ENCODE results near the gene PML. TPM values are rescaled to one million over a fixed set of nuclear protein-coding genes. Genes with fewer than 3 reads are reported as not detected.
A peak's percentile ranks its signal among the peaks of the same experiment; 100 is the strongest.

The PML gene
- total RNA-seq, 1 donor from 2014 or later, result 15.3 TPM

GRCh38 chr15:73955861-73956742 is 38.4 kb upstream of the PML start:
- peaks cover 8% of the 10 kb centered on the region for H3K4me1 ChIP-seq
- no peak overlapping the region for H2AFZ ChIP-seq (replicated peaks)
- no peak for TF ChIP-seq CTCF (IDR thresholded peaks at IDR 0.05)
- TF ChIP-seq EZH2phosphoT487 (IDR thresholded peaks at IDR 0.05), result no peak
- no peak for TF ChIP-seq EZH2 (IDR thresholded peaks at IDR 0.05)
- no peak for DNase-seq (ENCODE audit: low spot score)
- H3K27me3 Mint-ChIP-seq (ENCODE audit: insufficient read depth, low read depth), result peaks cover 7% of the 10 kb centered on the region
- no peak overlapping the region for H3K4me3 ChIP-seq
- no peaks in the 10 kb centered on the region for H3K9me3 Mint-ChIP-seq
- no peak overlapping the region for H3K4me2 ChIP-seq
- no peaks in the 10 kb centered on the region for H3K36me3 Mint-ChIP-seq
- peak overlapping the region; percentile 21 for H3K27ac Mint-ChIP-seq
- H3K9ac ChIP-seq, result no peak overlapping the region
- no peaks in the 10 kb centered on the region for H3F3A ChIP-seq (ENCODE audit: low read depth)
- H3K9me3 ChIP-seq (ENCODE audit: low read depth), result no peaks in the 10 kb centered on the region
- H3K27me3 ChIP-seq, result no peaks in the 10 kb centered on the region
- no peak overlapping the region for H3K4me3 Mint-ChIP-seq
- no peak overlapping the region for H3K27ac ChIP-seq
- H4K20me1 ChIP-seq (ENCODE audit: low read depth), result peaks cover 10% of the 10 kb centered on the region
- no peaks in the 10 kb centered on the region for H3K36me3 ChIP-seq
- no peaks in the 10 kb centered on the region for H3K79me2 ChIP-seq (ENCODE audit: low read depth)
- peaks cover 20% of the 10 kb centered on the region for H3K4me1 Mint-ChIP-seq

GRCh38 chr15:73956743-73957135 is 37.8 kb upstream of the PML start:
- peaks cover 4% of the 10 kb centered on the region for H4K20me1 ChIP-seq (ENCODE audit: low read depth)
- H3K36me3 ChIP-seq, result no peaks in the 10 kb centered on the region
- no peaks in the 10 kb centered on the region for H3K9me3 ChIP-seq (ENCODE audit: low read depth)
- no peak overlapping the region for H3K4me3 ChIP-seq
- no peak overlapping the region for H2AFZ ChIP-seq (replicated peaks)
- peaks cover 2% of the 10 kb centered on the region for H3K4me1 ChIP-seq
- H3K9ac ChIP-seq, result no peak overlapping the region
- DNase-seq (ENCODE audit: low spot score), result no peak
- no peaks in the 10 kb centered on the region for H3K79me2 ChIP-seq (ENCODE audit: low read depth)
- TF ChIP-seq EZH2phosphoT487 (IDR thresholded peaks at IDR 0.05) (no peak), EZH2 (IDR thresholded peaks at IDR 0.05) (no peak), CTCF (IDR thresholded peaks at IDR 0.05) (no peak)
- H3K27ac Mint-ChIP-seq, result no peak overlapping the region
- H3K27ac ChIP-seq, result no peak overlapping the region
- H3K36me3 Mint-ChIP-seq, result no peaks in the 10 kb centered on the region
- H3K4me2 ChIP-seq, result no peak overlapping the region
- H3K27me3 Mint-ChIP-seq (ENCODE audit: insufficient read depth, low read depth), result peaks cover 7% of the 10 kb centered on the region
- no peak overlapping the region for H3K4me3 Mint-ChIP-seq
- no peaks in the 10 kb centered on the region for H3K9me3 Mint-ChIP-seq
- peaks cover 13% of the 10 kb centered on the region for H3K4me1 Mint-ChIP-seq
- no peaks in the 10 kb centered on the region for H3K27me3 ChIP-seq
- H3F3A ChIP-seq (ENCODE audit: low read depth), result no peaks in the 10 kb centered on the region

- Mint-ChIP-seq H3K4me3 (no peak overlapping the region), H3K36me3 (no peaks in the 10 kb centered on the region), H3K9me3 (no peaks in the 10 kb centered on the region), H3K27ac (peak overlapping the region; percentile 57), H3K4me1 (peaks cover 8% of the 10 kb centered on the region), H3K27me3 (ENCODE audit: insufficient read depth, low read depth) (peaks cover 7% of the 10 kb centered on the region)
- no peaks in the 10 kb centered on the region for H4K20me1 ChIP-seq (ENCODE audit: low read depth)
- no peak for DNase-seq (ENCODE audit: low spot score)
- H3K27ac ChIP-seq, result no peak overlapping the region
- TF ChIP-seq EZH2phosphoT487 (IDR thresholded peaks at IDR 0.05) (no peak), EZH2 (IDR thresholded peaks at IDR 0.05) (no peak), CTCF (IDR thresholded peaks at IDR 0.05) (no peak)
- no peaks in the 10 kb centered on the region for H3K27me3 ChIP-seq
- no peaks in the 10 kb centered on the region for H3K9me3 ChIP-seq (ENCODE audit: low read depth)
- no peaks in the 10 kb centered on the region for H3K4me1 ChIP-seq
- no peaks in the 10 kb centered on the region for H3F3A ChIP-seq (ENCODE audit: low read depth)
- no peaks in the 10 kb centered on the region for H3K36me3 ChIP-seq
- no peaks in the 10 kb centered on the region for H3K79me2 ChIP-seq (ENCODE audit: low read depth)
- no peak overlapping the region for H3K4me2 ChIP-seq
- no peak overlapping the region for H3K9ac ChIP-seq
- H2AFZ ChIP-seq (replicated peaks), result no peak overlapping the region
- H3K4me3 ChIP-seq, result no peak overlapping the region
Observed at GRCh38 chr15:73957276-73957675, 37.2 kb upstream of the PML start.

Data from neural progenitor cell (in vitro differentiated cells).